ENCODE results near the gene FBRSL1. TPM values are rescaled to one million over a fixed set of nuclear protein-coding genes. Genes with fewer than 3 reads are reported as not detected.

Gene FBRSL1
- total and polyA plus RNA-seq, 8 donors: 31.1 to 62.5 (median 44.2) TPM

DNA sequence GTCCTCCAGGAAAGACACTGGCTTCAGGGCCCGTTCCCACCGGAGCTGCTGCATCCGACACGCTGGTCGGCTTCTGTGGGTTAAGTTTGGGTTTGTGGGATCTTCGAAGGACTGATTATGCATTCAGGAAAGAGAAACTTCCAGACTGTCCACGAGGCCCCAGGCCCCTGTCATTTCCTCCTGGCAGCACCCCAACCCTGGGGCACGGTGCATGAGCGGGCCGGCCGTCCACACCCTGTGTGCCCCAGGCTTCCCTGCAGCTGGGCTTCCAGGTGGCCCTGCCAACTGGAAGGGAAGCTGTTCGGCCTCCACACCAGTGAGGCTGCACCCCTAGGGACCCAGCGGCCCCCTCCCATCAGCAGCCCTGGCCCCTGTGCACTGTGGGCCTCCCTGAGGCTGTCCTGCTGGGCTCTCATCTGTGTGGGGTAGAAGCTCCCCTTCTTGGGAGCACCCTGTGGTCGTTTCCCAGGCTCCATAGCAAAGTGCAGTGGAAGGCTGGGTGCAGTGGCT, 9.3 kb upstream of the FBRSL1 start:
- Histone ChIP-seq H3K9me3 (no peaks in the 10 kb centered on the region), H3K36me3 (no peaks in the 10 kb centered on the region), H3K27ac (no peak overlapping the region), H3K27me3 (no peaks in the 10 kb centered on the region), H3K4me3 (no peak overlapping the region), H3K4me1 (no peaks in the 10 kb centered on the region)
- 79 to 84% methylated on average over 14 of the region's 14 CpGs for WGBS, 2 donors
- peak in 3 of 6 donors; percentile 17 to 46 (median 41) for DNase-seq
- no peak for FAIRE-seq
- intact Hi-C loops (cut with DNase I): no loop called here
- TF ChIP-seq, protein P1, sequence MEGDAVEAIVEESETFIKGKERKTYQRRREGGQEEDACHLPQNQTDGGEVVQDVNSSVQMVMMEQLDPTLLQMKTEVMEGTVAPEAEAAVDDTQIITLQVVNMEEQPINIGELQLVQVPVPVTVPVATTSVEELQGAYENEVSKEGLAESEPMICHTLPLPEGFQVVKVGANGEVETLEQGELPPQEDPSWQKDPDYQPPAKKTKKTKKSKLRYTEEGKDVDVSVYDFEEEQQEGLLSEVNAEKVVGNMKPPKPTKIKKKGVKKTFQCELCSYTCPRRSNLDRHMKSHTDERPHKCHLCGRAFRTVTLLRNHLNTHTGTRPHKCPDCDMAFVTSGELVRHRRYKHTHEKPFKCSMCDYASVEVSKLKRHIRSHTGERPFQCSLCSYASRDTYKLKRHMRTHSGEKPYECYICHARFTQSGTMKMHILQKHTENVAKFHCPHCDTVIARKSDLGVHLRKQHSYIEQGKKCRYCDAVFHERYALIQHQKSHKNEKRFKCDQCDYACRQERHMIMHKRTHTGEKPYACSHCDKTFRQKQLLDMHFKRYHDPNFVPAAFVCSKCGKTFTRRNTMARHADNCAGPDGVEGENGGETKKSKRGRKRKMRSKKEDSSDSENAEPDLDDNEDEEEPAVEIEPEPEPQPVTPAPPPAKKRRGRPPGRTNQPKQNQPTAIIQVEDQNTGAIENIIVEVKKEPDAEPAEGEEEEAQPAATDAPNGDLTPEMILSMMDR (IDR thresholded peaks at IDR 0.05): no peak
- no peak for ATAC-seq

DNA sequence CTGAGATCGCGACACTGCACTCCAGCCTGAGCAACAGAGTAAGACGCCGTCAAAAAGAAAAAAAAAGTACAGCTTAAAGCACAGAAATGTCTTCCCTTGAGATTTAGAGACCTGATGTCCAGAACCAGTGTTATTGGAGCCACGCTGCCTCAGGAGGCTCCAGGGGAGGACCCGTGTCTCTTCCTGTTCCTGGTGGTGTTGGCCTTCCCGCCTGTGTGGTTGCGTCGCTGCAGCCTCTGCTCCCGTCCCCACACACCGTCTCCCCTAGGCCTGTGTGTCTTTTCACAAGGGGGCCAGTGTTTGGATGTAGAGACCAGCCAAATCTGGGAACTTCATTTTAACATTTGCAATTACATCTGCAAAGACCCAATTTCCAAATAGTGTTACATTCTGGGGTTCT, 8.6 kb upstream of the FBRSL1 start:
- Histone ChIP-seq H3K4me1 (no peaks in the 10 kb centered on the region), H3K27ac (no peak overlapping the region), H3K27me3 (no peaks in the 10 kb centered on the region), H3K4me3 (no peak overlapping the region), H3K36me3 (no peaks in the 10 kb centered on the region), H3K9me3 (no peaks in the 10 kb centered on the region)
- ATAC-seq (no peak), DNase-seq (peak in 1 of 6 donors; percentile 27), FAIRE-seq (no peak)
- intact Hi-C loops (cut with DNase I): no loop called here
- TF ChIP-seq, protein P1 (IDR thresholded peaks at IDR 0.05): no peak
- WGBS, 2 donors: 85 to 93% methylated on average over 11 of the region's 11 CpGs

DNA sequence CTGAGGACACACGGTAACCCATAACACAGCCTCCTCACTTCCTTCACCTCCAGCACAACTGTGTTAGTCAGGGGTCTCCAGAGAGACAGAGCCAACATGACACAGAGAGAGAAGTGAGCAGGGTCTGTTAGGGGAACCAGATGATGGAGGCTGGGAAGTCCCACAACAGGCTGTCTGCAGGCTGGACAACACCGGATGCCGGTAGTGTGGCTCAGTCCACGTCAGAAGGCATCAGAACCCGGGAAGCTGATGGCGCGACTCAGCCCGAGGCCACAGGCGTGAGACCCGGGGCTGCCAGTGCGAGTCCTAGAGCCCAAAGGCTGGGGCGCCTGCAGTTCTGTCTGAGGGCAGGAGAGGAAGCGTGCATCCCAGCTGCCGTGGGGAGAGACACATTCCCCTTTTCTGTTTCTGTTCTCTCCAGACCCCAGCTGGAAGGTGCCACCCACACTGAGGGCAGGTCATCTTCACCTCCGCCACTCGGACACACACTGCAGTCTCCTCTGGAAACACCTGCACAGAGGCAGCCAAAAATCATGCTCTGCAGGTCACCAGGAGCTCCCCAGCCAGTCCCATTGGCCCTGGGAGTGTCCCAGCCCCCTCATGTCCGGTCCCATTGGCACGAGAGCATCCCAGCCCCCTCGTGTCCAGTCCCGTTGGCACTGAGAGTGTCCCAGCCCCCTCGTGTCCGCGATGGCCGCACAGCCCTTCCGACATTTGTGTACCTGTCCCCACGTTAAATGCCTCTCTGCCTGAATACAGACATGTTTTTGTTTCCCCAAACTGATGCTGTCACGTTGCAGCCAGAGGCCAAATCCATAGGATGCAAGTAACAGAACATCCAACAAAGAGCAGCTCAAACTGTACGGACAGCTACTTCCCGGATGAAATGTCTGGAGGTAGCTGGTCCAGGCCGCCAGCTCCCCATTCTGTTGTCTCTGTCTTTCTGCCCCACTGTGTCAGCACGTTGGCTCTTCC, 7.9 kb upstream of the FBRSL1 start:
- Histone ChIP-seq H3K27ac (no peak overlapping the region), H3K36me3 (no peaks in the 10 kb centered on the region), H3K4me3 (no peak overlapping the region), H3K9me3 (no peaks in the 10 kb centered on the region), H3K4me1 (no peaks in the 10 kb centered on the region), H3K27me3 (no peaks in the 10 kb centered on the region)
- WGBS, 2 donors: 83 to 84% methylated on average over 31 of the region's 31 CpGs
- peak in 2 of 4 donors; percentile 19 to 26 for ATAC-seq
- DNase-seq: peak in 2 of 6 donors; percentile 15 to 57
- intact Hi-C loops (cut with DNase I): no loop called here
- TF ChIP-seq, protein P1 (IDR thresholded peaks at IDR 0.05): no peak
- no peak for FAIRE-seq

DNA sequence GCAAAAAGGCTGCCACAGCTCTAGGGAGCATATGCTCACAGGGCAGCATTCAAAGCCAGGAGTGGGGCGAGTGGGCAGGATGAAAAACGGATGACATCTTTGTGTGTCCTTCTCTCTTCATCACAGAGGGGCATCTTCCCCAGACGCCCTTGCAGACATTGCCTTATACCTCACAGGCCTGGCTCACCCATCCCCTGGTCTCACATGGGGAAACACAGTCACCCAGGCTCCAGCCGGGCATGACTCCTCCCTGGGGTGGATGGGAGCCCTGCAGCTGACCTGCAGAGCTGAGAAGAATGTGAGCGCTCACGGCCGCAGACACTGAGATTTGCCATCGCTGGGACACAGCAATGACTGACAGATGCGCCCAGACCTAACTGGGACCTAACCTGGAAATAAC, 7.2 kb upstream of the FBRSL1 start:
- Histone ChIP-seq H3K27ac (no peak overlapping the region), H3K4me1 (no peaks in the 10 kb centered on the region), H3K27me3 (no peaks in the 10 kb centered on the region), H3K4me3 (no peak overlapping the region), H3K36me3 (no peaks in the 10 kb centered on the region), H3K9me3 (no peaks in the 10 kb centered on the region)
- no peak for FAIRE-seq
- 87 to 91% methylated on average over 9 of the region's 9 CpGs for WGBS, 2 donors
- TF ChIP-seq, protein P1 (IDR thresholded peaks at IDR 0.05): no peak
- peak in 1 of 6 donors; percentile 48 for DNase-seq
- intact Hi-C loops (cut with DNase I): no loop called here
- no peak for ATAC-seq

DNA sequence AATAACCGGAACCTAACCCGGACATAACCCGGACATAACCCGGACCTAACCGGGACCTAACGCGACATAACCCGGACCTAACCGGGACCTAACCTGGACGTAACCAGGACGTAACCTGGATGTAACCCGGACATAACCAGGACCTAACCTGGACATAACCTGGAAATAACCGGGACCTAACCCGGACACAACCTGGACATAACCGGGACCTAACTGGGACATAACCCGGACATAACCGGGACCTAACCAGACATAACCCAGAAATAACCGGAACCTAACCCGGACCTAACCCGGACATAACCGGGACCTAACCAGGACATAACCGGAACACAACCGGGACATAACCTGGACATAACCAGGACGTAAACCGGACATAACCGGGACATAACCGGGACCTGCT, 6.7 kb upstream of the FBRSL1 start:
- Histone ChIP-seq H3K27me3 (no peaks in the 10 kb centered on the region), H3K4me1 (no peaks in the 10 kb centered on the region), H3K27ac (no peak overlapping the region), H3K4me3 (no peak overlapping the region), H3K9me3 (no peaks in the 10 kb centered on the region), H3K36me3 (no peaks in the 10 kb centered on the region)
- FAIRE-seq: no peak
- intact Hi-C loops (cut with DNase I): no loop called here
- ATAC-seq: no peak
- 94 to 97% methylated on average over 27 of the region's 27 CpGs for WGBS, 2 donors
- DNase-seq: no peak
- TF ChIP-seq, protein P1 (IDR thresholded peaks at IDR 0.05): no peak

Data from pancreas (tissue), 10 donors.